CD4-positive, alpha-beta T cell treated with Interleukin-6 at 100 ng/mL for 8 hours (primary cell): ENCODE data around the gene MBTPS1.

Experiments
- DNase-seq: peaks from one replicate; pipeline ENCODE4 v3.0.0-alpha.2; 2020; ENCODE audit warnings: mixed read lengths, low spot score

Gene MBTPS1

GRCh38 chr16:84034516-84034915 is 82.2 kb downstream of the MBTPS1 start:
- DNase-seq, result no peak

GRCh38 chr16:84033251-84034195 is 83.2 kb downstream of the MBTPS1 start:
- no peak for DNase-seq

DNA sequence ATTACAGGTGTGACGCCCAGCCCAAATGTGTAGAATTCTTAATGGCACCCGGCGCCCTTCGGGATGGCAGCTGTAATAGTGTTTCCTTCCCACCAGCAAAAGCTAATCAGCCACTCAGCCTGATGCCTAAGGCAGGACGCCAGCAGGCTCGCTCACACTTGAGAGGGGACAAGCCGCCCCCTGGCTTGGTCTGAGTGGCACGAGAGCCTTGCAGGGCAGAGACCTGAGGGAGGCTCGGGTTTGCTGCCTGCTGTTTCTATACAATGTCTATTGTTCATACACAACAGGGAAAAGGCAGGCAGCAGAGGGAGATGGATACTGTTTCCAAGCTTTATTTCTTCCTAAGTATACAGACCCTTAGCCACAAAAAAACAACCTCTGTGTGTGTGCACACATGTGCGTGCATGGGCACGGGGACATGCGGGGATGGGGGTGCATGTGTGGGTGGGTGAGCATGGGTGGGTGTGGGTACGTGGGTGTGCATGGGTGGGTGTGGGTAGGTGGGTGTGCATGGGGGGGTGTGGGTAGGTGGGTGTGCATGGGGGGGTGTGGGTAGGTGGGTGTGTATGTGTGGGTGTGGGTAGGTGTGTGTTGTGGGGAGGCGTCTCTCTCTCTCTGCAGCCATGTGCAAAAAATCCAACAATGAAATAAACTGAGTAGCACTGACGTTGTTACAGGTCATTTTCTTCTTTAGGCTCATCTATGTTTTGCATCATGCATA is 84.1 kb downstream of the MBTPS1 start:
- DNase-seq, result no peak

DNA sequence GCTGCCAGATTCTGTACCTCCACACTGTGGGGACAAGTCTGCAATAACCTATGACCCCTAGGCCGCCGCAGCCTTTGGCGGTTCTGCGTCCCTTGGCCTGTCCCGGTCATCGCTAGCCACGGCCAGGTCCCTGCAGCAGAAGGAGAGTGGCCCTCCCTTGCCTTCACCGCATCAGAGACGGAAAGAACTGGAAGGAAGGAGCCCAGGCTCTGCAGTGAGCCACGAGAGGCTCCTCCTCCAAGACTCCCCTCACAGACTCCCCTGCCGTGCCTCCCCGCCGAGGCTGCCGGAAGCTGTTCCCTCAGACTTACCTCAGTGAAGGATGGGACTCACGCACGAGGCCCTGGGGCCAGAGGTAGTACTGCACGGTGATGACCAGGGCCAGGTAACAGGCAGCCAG is 85.2 kb downstream of the MBTPS1 start:
- no peak for DNase-seq

GRCh38 chr16:84029297-84030047 is 87.3 kb downstream of the MBTPS1 start:
- no peak for DNase-seq

GRCh38 chr16:84027625-84028024 is 89.1 kb downstream of the MBTPS1 start:
- no peak for DNase-seq

DNA sequence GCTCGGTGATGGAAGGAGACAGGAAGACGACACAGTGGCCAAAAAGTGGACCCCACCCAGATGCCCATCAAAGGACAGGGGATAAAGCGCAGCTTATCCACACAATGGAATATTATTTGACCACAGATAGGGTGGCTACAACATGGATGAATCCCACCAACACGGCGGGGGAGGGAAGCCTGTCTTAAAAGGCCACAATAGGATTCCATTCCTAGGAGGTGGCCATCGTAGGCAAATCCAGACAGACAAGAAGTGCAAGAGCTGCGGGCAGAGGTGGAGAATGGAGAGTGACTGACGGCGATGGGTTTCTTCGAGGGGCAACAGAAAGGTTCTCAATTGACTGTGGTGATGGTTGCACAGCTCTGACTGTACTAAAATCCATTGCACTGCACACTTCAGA is 90.1 kb downstream of the MBTPS1 start:
- DNase-seq, result no peak

DNA sequence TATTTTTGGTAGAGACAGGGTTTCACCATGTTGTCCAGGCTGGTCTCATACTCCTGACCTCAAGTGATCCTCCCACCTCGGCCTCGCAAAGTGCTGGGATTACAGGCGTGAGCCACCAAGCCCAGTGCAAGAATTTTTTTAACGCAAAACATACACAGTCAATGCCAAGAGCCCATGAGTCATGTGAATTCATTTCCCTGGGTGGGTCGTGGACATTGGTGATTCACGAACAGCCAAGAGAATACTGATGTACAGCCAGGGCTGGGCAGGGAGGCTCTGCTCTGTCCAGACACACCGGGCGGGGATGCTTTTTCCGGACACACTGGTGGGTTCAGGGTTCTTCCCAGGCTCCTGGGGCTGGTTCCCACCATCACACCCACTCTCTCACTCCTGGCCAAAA is 91.9 kb downstream of the MBTPS1 start:
- DNase-seq, result no peak

DNA sequence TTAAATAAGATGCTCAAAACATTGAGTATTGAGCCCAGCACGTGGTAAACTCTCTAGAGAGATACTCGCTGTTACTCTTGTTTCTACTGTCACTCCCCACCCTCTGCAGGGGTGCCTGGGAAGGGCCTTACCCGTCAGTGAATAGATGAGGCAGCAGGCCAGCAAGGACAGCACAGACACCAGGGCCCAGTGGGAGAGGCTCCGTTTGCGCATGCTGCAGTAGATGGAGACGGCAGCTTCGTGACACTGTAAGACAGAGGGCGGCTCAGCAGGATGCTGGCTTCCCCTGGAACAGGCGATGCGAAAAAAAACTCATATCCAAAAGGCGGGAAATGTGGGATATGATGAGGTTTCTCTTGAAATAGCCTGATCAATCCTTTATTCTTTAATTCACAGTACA is 94.1 kb downstream of the MBTPS1 start:
- no peak for DNase-seq

- DNase-seq, result no peak
Observed at GRCh38 chr16:84021488-84021887, 95.3 kb downstream of the MBTPS1 start.

DNA sequence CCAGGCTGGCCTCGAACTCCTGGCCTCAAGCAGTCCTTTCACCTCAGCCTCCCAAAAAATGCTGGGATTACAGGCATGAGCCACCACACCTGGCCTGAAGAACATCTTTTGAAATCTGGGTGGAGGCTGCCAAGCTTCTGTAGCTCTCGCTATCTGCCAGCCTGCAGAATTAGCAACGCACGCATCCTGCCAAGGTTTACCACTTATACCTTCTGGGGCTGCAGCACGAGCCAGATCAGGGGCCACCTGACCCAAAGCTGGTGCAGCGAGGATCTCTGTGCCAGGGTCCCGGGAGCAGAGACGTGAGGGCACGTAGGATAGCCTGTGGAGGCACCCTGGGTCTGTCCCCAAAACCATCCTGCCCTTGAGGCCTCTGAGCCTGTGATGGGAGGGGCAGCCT is 96.4 kb downstream of the MBTPS1 start:
- DNase-seq, result no peak

DNA sequence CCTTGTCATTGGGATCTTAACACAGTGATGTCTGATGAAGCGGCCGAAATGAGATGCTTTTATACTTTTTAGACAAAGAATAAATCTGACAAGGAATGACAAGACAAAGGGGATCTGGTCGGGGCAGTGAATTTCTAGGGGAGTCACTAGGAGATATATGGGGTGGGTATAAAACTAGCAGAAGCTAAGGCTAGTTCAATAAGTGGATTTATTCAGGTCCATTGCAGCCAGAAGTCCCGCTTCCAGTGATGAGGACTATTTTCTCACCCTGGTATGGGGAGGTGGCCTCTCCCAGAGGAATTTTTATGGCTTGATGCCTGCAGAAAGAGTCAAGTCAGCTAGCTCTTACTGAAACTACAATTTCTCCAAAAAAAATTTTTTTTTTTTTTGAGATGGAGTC is 98.0 kb downstream of the MBTPS1 start:
- DNase-seq, result no peak

- DNase-seq, result no peak
Observed at GRCh38 chr16:84016477-84016876, 100.3 kb downstream of the MBTPS1 start.

- DNase-seq, result no peak
Observed at GRCh38 chr16:84015399-84015798, 101.3 kb downstream of the MBTPS1 start.

GRCh38 chr16:84014570-84015327 is 102.0 kb downstream of the MBTPS1 start:
- DNase-seq, result no peak

DNA sequence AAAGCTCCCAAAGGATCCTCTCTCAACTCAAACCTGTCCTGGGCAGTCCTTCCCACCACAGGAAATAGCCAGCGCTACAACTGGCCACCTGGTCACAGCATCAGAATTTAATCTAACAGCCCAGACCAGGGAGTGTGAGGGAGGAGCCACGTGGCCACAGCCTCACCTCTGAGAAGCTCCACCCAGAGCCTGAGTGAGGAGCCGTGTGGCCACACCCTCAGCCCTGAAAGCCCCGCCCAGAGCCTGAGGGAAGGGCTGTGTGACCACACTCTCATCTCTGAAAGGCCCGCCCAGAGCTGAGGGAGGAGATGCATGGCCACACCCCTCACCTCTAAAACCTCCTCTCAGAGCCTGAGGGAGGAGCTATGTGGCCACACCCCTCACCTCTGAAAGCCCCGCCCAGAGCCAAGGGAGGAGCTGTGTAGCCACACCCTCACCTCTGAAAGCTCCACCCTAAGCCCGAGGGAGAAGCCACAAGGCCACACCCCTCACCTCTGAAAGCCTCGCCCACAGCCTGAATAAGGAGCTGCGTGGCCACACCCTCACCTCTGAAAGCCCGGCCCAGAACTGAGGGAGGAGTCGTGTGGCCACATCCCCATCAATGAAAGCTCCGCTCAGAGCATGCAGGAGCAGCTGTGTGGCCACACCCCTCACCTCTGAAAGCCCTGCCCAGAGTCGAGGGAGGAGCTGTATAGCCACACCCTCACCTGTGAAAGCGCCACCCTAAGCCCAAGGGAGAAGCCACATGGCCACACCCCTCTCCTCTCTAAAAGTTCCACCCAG is 102.8 kb downstream of the MBTPS1 start:
- peak; percentile 18 for DNase-seq

DNA sequence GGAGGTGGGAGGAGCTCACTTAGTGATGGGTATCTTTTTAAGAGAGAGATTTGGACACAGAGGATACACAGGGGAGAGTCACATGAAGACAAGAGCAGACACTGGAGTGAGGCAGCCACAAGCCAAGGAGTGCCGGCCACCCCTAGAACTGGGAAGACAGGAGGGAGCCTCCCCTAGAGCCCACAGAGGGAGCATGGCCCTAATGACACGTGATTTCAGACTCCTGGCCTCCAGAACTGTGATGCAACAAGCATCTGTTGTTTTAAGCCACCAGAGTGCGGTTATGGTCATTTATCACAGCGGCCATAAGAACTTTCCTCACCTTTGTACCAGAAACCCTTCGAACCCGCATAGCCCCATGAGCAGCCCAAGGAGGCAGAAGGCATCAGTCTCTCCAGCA is 107.5 kb downstream of the MBTPS1 start:
- DNase-seq, result no peak

GRCh38 chr16:84007965-84008364 is 108.8 kb downstream of the MBTPS1 start:
- no peak for DNase-seq

GRCh38 chr16:84007520-84007919 is 109.2 kb downstream of the MBTPS1 start:
- no peak for DNase-seq

GRCh38 chr16:84005391-84005790 is 111.4 kb downstream of the MBTPS1 start:
- no peak for DNase-seq

GRCh38 chr16:84004442-84004841 is 112.3 kb downstream of the MBTPS1 start:
- no peak for DNase-seq
